ENCODE results near the gene PSORS1C2. TPM values are rescaled to one million over a fixed set of nuclear protein-coding genes. Genes with fewer than 3 reads are reported as not detected.

PSORS1C2 gene
- total RNA-seq, 1 experiment from 2014 or later = 0.33 TPM

DNA sequence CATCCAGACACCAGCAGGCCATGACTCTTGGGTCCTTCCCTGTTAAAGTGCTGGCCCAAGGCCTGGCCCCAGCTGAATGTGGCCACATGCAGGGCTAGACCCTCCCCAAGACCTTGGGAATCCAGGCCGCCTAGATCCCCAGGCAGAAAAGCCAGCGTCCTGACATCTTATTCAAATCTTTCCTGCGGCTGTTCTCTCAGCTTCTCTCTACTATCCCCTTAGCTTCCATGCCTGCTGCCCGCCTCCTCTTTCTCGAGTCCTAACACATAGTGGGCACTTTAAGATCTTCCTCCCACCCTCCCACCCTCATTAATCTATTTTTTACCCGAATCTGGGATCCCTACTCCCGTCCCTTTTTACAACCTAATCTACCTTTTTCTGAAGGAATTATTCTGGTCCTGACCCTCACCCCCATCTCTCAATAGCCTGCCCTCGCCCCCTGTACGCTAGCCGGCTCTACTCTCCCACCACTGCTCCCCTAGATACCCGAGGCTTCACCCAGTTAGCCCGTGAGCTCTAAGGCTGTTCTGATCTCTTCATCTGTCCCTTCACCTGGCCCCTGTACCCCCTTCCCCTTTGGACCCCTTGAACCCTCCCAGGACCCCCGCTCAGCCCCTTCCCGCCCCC lies 18.8 kb upstream of the PSORS1C2 start, which contains the start of gene CCHCR1:
TSS of gene CCHCR1 (minus strand) at position 290 of the 627 bp plus-strand sequence. CDS start at position 88, 202 bp downstream.
- Histone ChIP-seq H3K56ac (ENCODE audit: insufficient read length, low read depth, low read length) (no peak within 1 kb of the TSS), H3K4me1 (ENCODE audit: insufficient read depth, low read length) (peaks cover 11% of the 10 kb centered on the region; the same call in 1 of the 2 replicates), H3K79me1 (ENCODE audit: insufficient read depth, low read depth, low read length, poor library complexity, severe bottlenecking) (no peaks in the 10 kb centered on the region), H3K23me2 (ENCODE audit: insufficient read length, low read depth, low read length, poor library complexity, severe bottlenecking) (peaks cover 14% of the 10 kb centered on the region), H2BK5ac (ENCODE audit: insufficient read length, low read length) (no peak within 1 kb of the TSS), H2BK15ac (ENCODE audit: low read depth, low read length) (no peak within 1 kb of the TSS), H2AFZ (ENCODE audit: low read length) (no peak within 1 kb of the TSS), H3K4ac (ENCODE audit: low read depth, low read length) (no peak within 1 kb of the TSS), H3K27me3 (ENCODE audit: insufficient read depth, low read length) (no peaks in the 10 kb centered on the region), H3K18ac (ENCODE audit: insufficient read length, low read depth, low read length) (no peak within 1 kb of the TSS), H3K27ac (ENCODE audit: insufficient read length, low read depth, low read length) (no peak within 1 kb of the TSS), H3T11ph (ENCODE audit: low read length) (no peak within 1 kb of the TSS), H3K9me3 (ENCODE audit: control insufficient read depth, low read depth, low read length) (no peaks in the 10 kb centered on the region), H2BK12ac (ENCODE audit: insufficient read length, low read depth, low read length) (no peak within 1 kb of the TSS), H3K14ac (ENCODE audit: insufficient read depth, low read length) (no peak within 1 kb of the TSS), H3K23ac (ENCODE audit: insufficient read length, low read depth, low read length) (no peak within 1 kb of the TSS), H3K79me2 (ENCODE audit: insufficient read depth, low read length) (no peaks in the 10 kb centered on the region), H3K4me2 (ENCODE audit: insufficient read depth, insufficient read length, low read length) (peak within 1 kb of the TSS; percentile 93), H2AK5ac (ENCODE audit: insufficient read length, low read length) (no peak within 1 kb of the TSS), H3K9ac (ENCODE audit: extremely low read depth, insufficient read length, low read length) (peak within 1 kb of the TSS; percentile 61), H2BK20ac (ENCODE audit: low read depth, low read length, poor library complexity, severe bottlenecking) (no peak within 1 kb of the TSS), H2BK120ac (ENCODE audit: low read depth, low read length, poor library complexity, severe bottlenecking) (no peak within 1 kb of the TSS), H4K5ac (ENCODE audit: insufficient read length, low read depth, low read length) (no peak within 1 kb of the TSS), H4K8ac (replicated peaks; ENCODE audit: insufficient read length, low read depth, low read length) (no peak within 1 kb of the TSS), H4K91ac (ENCODE audit: insufficient read length, low read depth, low read length) (no peak within 1 kb of the TSS), H4K20me1 (ENCODE audit: control insufficient read depth, insufficient read depth, insufficient read length) (no peaks in the 10 kb centered on the region)
- Mint-ChIP-seq H3K9me3 (no peaks in the 10 kb centered on the region), H3K4me3 (peak within 1 kb of the TSS; percentile 92), H3K36me3 (ENCODE audit: insufficient read depth in 1 of 3, low read depth in 3 of 3) (peaks cover 24 to 59% (median 52%) of the 10 kb centered on the region in 3 experiments), H3K27ac (peak within 1 kb of the TSS; percentile 90 to 97 (median 94)), H3K4me1 (peaks cover 37 to 38% of the 10 kb centered on the region in 2 experiments), H3K27me3 (ENCODE audit: low read depth) (peaks cover 2% of the 10 kb centered on the region; the same call in 1 of the 2 replicates)
- TF ChIP-seq, protein P1, sequence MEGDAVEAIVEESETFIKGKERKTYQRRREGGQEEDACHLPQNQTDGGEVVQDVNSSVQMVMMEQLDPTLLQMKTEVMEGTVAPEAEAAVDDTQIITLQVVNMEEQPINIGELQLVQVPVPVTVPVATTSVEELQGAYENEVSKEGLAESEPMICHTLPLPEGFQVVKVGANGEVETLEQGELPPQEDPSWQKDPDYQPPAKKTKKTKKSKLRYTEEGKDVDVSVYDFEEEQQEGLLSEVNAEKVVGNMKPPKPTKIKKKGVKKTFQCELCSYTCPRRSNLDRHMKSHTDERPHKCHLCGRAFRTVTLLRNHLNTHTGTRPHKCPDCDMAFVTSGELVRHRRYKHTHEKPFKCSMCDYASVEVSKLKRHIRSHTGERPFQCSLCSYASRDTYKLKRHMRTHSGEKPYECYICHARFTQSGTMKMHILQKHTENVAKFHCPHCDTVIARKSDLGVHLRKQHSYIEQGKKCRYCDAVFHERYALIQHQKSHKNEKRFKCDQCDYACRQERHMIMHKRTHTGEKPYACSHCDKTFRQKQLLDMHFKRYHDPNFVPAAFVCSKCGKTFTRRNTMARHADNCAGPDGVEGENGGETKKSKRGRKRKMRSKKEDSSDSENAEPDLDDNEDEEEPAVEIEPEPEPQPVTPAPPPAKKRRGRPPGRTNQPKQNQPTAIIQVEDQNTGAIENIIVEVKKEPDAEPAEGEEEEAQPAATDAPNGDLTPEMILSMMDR (conservative IDR thresholded peaks at IDR 0.05) = no peak
- no CpG with 5 or more reads among the region's 14 CpGs for WGBS (ENCODE audit: extremely low coverage, insufficient read length, low lambda C conversion rate)
- no peak for DNase-seq
